ENCODE results near the gene BCL7C. TPM values are rescaled to one million over a fixed set of nuclear protein-coding genes. Genes with fewer than 3 reads are reported as not detected.

BCL7C gene
- polyA plus RNA-seq, 1 experiment, result 27.7 TPM

DNA sequence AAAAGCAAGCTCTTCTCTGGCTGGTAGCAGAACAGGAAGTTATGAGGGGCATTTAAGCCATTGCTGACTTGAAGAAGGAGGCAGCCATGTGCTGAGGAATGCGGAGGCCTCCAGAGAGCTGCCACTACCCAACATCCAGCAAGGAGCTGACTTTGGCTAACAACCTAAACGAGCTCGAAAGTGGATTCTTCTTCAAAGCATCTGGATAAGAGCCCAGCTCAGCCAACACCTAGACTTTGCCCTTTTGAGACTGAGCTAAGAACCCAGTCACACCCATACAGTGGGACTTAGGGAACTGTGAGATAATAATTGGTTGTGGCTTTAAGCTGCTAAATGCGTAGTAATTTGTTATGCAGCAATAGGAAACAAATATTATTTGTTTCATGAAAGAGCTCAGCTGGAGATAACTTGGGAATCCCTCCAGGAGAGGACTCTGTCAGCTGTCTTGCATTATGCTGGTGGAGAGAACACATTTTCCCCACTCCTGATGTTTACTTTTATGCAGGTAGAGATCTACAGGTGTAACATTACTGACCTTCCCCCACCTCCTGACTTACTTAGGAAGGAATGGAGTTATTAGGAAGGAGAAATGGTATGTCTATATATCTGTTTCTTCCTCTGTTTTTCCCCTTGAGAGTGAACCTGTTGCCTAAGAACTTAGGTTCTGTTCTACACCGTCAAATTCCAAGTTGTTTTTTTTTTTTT is 54.2 kb downstream of the BCL7C start:
- no peak for TF ChIP-seq CTCF (IDR thresholded peaks at IDR 0.05; ENCODE audit: low read depth, low read length)
- H3K27ac ChIP-seq (ENCODE audit: low read depth, low read length), result no peak overlapping the region
- CTCF ChIA-PET, result interaction anchor here (0.5 to 1.3 kb wide), 4 partner anchors 25 to 1026 kb away, joined by 4 to 10 read pairs (median 5); no protein-coding TSS in a partner anchor

GRCh38 chr16:30838876-30839471 is 54.9 kb downstream of the BCL7C start:
- no peak for DNase-seq (ENCODE audit: low read depth, low spot score)
- Histone ChIP-seq H3K27me3 (ENCODE audit: control insufficient read depth, insufficient read depth, low read length) (no peaks in the 10 kb centered on the region), H3K9me3 (ENCODE audit: control insufficient read depth, insufficient read depth, low read length) (peaks cover 3% of the 10 kb centered on the region; the same call in 1 of the 2 replicates), H3K4me3 (ENCODE audit: low read depth, low read length) (no peak overlapping the region), H3K27ac (ENCODE audit: low read depth, low read length) (no peak overlapping the region)
- ChIA-PET CTCF (interaction anchor here (1.0 to 1.3 kb wide), 3 partner anchors 24 to 63 kb away, joined by 4 to 5 read pairs (median 5); no protein-coding TSS in a partner anchor), POLR2A (no interaction called here)
- TF ChIP-seq CTCF (IDR thresholded peaks at IDR 0.05; ENCODE audit: low read depth, low read length), result no peak

More for the DNA sequence above, 54.2 kb downstream of the BCL7C start:
- H3K27me3 ChIP-seq (ENCODE audit: control insufficient read depth, insufficient read depth, low read length), result no peaks in the 10 kb centered on the region
- H3K4me3 ChIP-seq (ENCODE audit: low read depth, low read length), result no peak overlapping the region
- no peaks in the 10 kb centered on the region for H3K9me3 ChIP-seq (ENCODE audit: control insufficient read depth, insufficient read depth, low read length)
- DNase-seq (ENCODE audit: low read depth, low spot score), result no peak
- POLR2A ChIA-PET, result no interaction called here

GRCh38 chr16:30837904-30838303 is 56.0 kb downstream of the BCL7C start:
- Histone ChIP-seq H3K4me3 (ENCODE audit: low read depth, low read length) (no peak overlapping the region), H3K27me3 (ENCODE audit: control insufficient read depth, insufficient read depth, low read length) (no peaks in the 10 kb centered on the region), H3K27ac (ENCODE audit: low read depth, low read length) (no peak overlapping the region), H3K9me3 (ENCODE audit: control insufficient read depth, insufficient read depth, low read length) (peaks cover 3% of the 10 kb centered on the region; the same call in 1 of the 2 replicates)
- ChIA-PET POLR2A (no interaction called here), CTCF (no interaction called here)
- TF ChIP-seq CTCF (IDR thresholded peaks at IDR 0.05; ENCODE audit: low read depth, low read length), result no peak
- DNase-seq (ENCODE audit: low read depth, low spot score), result no peak

Small RNAs within 50 kb of the gene (small RNA-seq; reads per million reads assigned to genes)
- gene MIR4519 (ENCODE audit: insufficient read length, low read depth) (not detected), gene MIR762 (ENCODE audit: insufficient read length, low read depth) (not detected)

Other genes starting within 250 kb of the BCL7C start
- 4.9 and 6.9 TPM in 2 replicates for gene PRR14, start 243.1 kb downstream of the BCL7C start, polyA plus RNA-seq (2011; rRNA removed)
- 5.0 and 9.0 TPM in 2 replicates for gene FBRS, start 235.6 kb downstream of the BCL7C start, polyA plus RNA-seq (2011; rRNA removed)
- gene SRCAP, start 194.9 kb downstream of the BCL7C start, polyA plus RNA-seq (2011; rRNA removed), result 3.1 and 5.8 TPM in 2 replicates
- gene PHKG2, start 145.7 kb downstream of the BCL7C start, polyA plus RNA-seq (2011; rRNA removed), result 21.7 and 26.0 TPM in 2 replicates
- gene CFAP119, start 132.0 kb downstream of the BCL7C start, polyA plus RNA-seq (2011; rRNA removed), result 2.6 and 3.1 TPM in 2 replicates
- gene RNF40, start 131.8 kb downstream of the BCL7C start, polyA plus RNA-seq (2011; rRNA removed), result 66.8 and 75.5 TPM in 2 replicates
- 5.1 and 8.0 TPM in 2 replicates for gene ZNF629, start 106.9 kb downstream of the BCL7C start, polyA plus RNA-seq (2011; rRNA removed)
- 10.1 and 12.5 TPM in 2 replicates for gene CTF1, start 2.5 kb upstream of the BCL7C start, polyA plus RNA-seq (2011; rRNA removed)
- 7.1 and 10.6 TPM in 2 replicates for gene FBXL19, start 29.5 kb upstream of the BCL7C start, polyA plus RNA-seq (2011; rRNA removed)
- 23.7 and 29.5 TPM in 2 replicates for gene ORAI3, start 55.0 kb upstream of the BCL7C start, polyA plus RNA-seq (2011; rRNA removed)
- 1.1 and 1.4 TPM in 2 replicates for gene SETD1A, start 63.7 kb upstream of the BCL7C start, polyA plus RNA-seq (2011; rRNA removed)
- 6.1 and 9.5 TPM in 2 replicates for gene HSD3B7, start 91.1 kb upstream of the BCL7C start, polyA plus RNA-seq (2011; rRNA removed)
- 4.2 and 4.8 TPM in 2 replicates for gene STX1B, start 116.6 kb upstream of the BCL7C start, polyA plus RNA-seq (2011; rRNA removed)
- 43.7 and 45.9 TPM in 2 replicates for gene STX4, start 139.5 kb upstream of the BCL7C start, polyA plus RNA-seq (2011; rRNA removed)
- gene ZNF668, start 180.2 kb upstream of the BCL7C start, polyA plus RNA-seq (2011; rRNA removed), result 5.9 and 8.6 TPM in 2 replicates
- gene ZNF646, start 180.3 kb upstream of the BCL7C start, polyA plus RNA-seq (2011; rRNA removed), result 2.4 and 4.5 TPM in 2 replicates
- 0.67 and 0.79 TPM in 2 replicates for gene PRSS53, start 194.9 kb upstream of the BCL7C start, polyA plus RNA-seq (2011; rRNA removed)
- 210 and 272 TPM in 2 replicates for gene VKORC1, start 200.7 kb upstream of the BCL7C start, polyA plus RNA-seq (2011; rRNA removed)
- gene BCKDK, start 214.3 kb upstream of the BCL7C start, polyA plus RNA-seq (2011; rRNA removed), result 31.6 and 42.3 TPM in 2 replicates
- 23.0 and 24.7 TPM in 2 replicates for gene KAT8, start 223.6 kb upstream of the BCL7C start, polyA plus RNA-seq (2011; rRNA removed)
- gene PRSS8, start 241.7 kb upstream of the BCL7C start, polyA plus RNA-seq (2011; rRNA removed), result not detected in 2 replicates